HepG2 (cell line): ENCODE measurements around the gene ELAVL3. TPM values are rescaled to one million over a fixed set of nuclear protein-coding genes. Genes with fewer than 3 reads are reported as not detected.

Experiments
- CSRNP2 ChIP-seq: sonication (generic); formaldehyde crosslinking; conservative IDR thresholded peaks from 2 replicates; pipeline ENCODE4 v1.8.0; 2022; ENCODE audit warnings: low read depth, missing genetic modification reagents
- FOSL1 ChIP-seq: sonication (generic); formaldehyde crosslinking; IDR thresholded peaks from 2 replicates; pipeline ENCODE4 v1.9.0; 2021; ENCODE audit warnings: missing genetic modification reagents, borderline replicate concordance
- SRY ChIP-seq: sonication (generic); formaldehyde crosslinking; IDR thresholded peaks from 2 replicates; pipeline ENCODE4 v1.8.0; 2022; ENCODE audit warnings: mild to moderate bottlenecking, missing genetic modification reagents
- TSC22D2 ChIP-seq: sonication (generic); formaldehyde crosslinking; IDR thresholded peaks from 2 replicates; pipeline ENCODE4 v1.5.1; 2020; ENCODE audit warnings: missing genetic modification reagents, mild to moderate bottlenecking, borderline replicate concordance
- XRCC5 ChIP-seq: fragments of 200-400 bp; formaldehyde crosslinking; optimal IDR thresholded peaks from 2 replicates; pipeline ENCODE3; 2017; ENCODE audit warnings: mild to moderate bottlenecking, low read length
- ZBTB49 ChIP-seq: sonication (generic); formaldehyde crosslinking; IDR thresholded peaks from 2 replicates; pipeline ENCODE4 v1.4.0; 2020; ENCODE audit warnings: missing genetic modification reagents, borderline replicate concordance
- ZBTB7A ChIP-seq: sonication (generic); formaldehyde crosslinking; IDR thresholded peaks from 2 replicates; pipeline ENCODE4 v1.8.0; 2022; ENCODE audit warnings: mild to moderate bottlenecking, missing genetic modification reagents
- ZNF333 ChIP-seq: sonication (generic); formaldehyde crosslinking; IDR thresholded peaks from 2 replicates; pipeline ENCODE4 v1.4.0; 2020; ENCODE audit warnings: mild to moderate bottlenecking, missing genetic modification reagents, borderline replicate concordance
- ZNF451 ChIP-seq: sonication (generic); formaldehyde crosslinking; IDR thresholded peaks from 2 replicates; pipeline ENCODE4 v1.5.0; 2020; ENCODE audit warnings: mild to moderate bottlenecking, missing genetic modification reagents
- polyA plus RNA-seq, 8 experiments: library from polyadenylated mRNA; depleted of rRNA in 3 of 8; stranded (reverse) in 7 of 8; unstranded in 1 of 8; fragments of >200 nt; fragmentation: Illumina TruSeq in 4 of 8; extraction: Trizol in 4 of 8; gene quantifications; 2 replicates each; pipeline versions ENCODE4 v1.2.1 to v1.2.3, GENCODE V29; 2011 to 2016; ENCODE audit warnings: low read depth in 4 of 8, missing spikeins in 1 of 8, mixed read lengths in 1 of 8; ENCODE audit not compliant: insufficient read depth in 1 of 8
- total RNA-seq, 5 experiments: library from RNA; depleted of rRNA; stranded (reverse); fragments of >200 nt; fragmentation: Illumina TruSeq; extraction: Trizol; gene quantifications; 2 replicates each; pipeline ENCODE4 v1.2.3, GENCODE V29; 2016; ENCODE audit warnings: low read depth in 1 of 5
- TF ChIP-seq, protein P1 (sequence below): sonication (generic); formaldehyde crosslinking; IDR thresholded peaks from 2 replicates; pipeline ENCODE4 v1.4.0; 2020; ENCODE audit warnings: missing genetic modification reagents
- TF ChIP-seq, protein P2 (sequence below): sonication (generic); formaldehyde crosslinking; IDR thresholded peaks from 2 replicates; pipeline ENCODE4 v1.4.0; 2020; ENCODE audit warnings: mild to moderate bottlenecking, missing genetic modification reagents
- TF ChIP-seq, protein P3 (sequence below): sonication (generic); formaldehyde crosslinking; IDR thresholded peaks from 2 replicates; pipeline ENCODE4 v1.9.0; 2021; ENCODE audit warnings: mild to moderate bottlenecking, missing genetic modification reagents

Gene ELAVL3
- total and polyA plus RNA-seq, 2 of the 13 experiments (the other 11 are each of a cell fraction or from before 2014, with no cell fraction given): 0.03 TPM; not detected in 1

DNA sequence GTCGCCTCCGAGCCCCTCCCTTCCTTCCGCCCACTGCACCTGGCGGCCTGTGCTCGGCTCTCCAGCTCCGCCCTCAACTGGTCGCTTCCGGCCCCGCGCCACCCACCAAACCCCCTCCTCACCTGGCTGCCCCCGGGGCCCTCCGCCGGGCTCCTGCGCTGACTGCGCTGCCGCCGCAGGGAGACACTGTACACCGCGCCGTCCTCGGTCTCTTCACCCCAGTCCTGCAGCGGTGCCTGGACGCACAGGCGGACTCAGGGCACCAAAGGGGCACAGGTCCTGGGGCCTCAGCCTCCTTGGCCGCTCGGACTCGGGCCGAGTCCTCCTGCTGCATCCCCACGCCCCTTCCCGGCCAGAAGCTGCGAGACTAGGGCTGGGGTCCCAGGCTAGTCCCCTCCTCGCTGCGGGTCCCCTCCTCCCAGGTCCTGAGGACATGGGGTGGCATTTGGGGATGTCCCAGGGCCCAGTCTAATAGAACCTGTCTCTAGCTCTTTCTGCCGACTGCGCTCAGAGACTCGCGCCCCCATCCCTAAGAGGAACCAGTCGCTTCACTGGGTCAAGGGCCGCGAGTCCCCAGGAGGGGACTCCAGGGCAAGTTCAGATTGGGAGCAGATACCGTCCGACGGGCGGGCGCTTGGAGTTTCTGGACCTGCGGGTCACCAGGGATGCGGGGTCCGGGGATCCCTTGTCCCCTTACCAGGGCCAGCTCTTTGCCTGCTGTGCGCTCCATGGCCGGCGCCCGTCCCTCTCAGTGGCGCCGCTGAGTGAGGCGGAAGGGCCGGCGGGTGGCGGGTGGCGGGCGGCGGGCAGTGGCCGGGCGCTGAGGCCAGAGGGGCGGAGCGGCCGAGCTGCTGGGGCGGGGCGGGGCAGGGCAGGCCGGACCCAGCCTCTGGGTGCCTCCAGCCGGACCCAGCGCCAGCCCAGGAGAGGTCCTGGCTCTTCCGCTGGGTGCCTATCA, 62.0 kb downstream of the ELAVL3 start, which contains the start of gene RGL3 (continued):
- TF ChIP-seq, protein P1, sequence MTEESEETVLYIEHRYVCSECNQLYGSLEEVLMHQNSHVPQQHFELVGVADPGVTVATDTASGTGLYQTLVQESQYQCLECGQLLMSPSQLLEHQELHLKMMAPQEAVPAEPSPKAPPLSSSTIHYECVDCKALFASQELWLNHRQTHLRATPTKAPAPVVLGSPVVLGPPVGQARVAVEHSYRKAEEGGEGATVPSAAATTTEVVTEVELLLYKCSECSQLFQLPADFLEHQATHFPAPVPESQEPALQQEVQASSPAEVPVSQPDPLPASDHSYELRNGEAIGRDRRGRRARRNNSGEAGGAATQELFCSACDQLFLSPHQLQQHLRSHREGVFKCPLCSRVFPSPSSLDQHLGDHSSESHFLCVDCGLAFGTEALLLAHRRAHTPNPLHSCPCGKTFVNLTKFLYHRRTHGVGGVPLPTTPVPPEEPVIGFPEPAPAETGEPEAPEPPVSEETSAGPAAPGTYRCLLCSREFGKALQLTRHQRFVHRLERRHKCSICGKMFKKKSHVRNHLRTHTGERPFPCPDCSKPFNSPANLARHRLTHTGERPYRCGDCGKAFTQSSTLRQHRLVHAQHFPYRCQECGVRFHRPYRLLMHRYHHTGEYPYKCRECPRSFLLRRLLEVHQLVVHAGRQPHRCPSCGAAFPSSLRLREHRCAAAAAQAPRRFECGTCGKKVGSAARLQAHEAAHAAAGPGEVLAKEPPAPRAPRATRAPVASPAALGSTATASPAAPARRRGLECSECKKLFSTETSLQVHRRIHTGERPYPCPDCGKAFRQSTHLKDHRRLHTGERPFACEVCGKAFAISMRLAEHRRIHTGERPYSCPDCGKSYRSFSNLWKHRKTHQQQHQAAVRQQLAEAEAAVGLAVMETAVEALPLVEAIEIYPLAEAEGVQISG (CRISPR knock-in tag): 0 out of 2 replicates have a peak, but pooled peaks have one; percentile 3
- TF ChIP-seq CSRNP2 (no peak), FOSL1 (no peak), XRCC5 (peak; percentile 15), TSC22D2 (CRISPR knock-in tag) (no peak), ZBTB49 (CRISPR knock-in tag) (no peak), ZNF451 (CRISPR knock-in tag) (0 out of 2 replicates have a peak, but pooled peaks have one; percentile 41), ZBTB7A (CRISPR knock-in tag) (peak; percentile 90; the same call in 1 of the 2 replicates), SRY (CRISPR knock-in tag) (no peak), ZNF333 (CRISPR knock-in tag) (0 out of 2 replicates have a peak, but pooled peaks have one; percentile 32)
- TF ChIP-seq, protein P2, sequence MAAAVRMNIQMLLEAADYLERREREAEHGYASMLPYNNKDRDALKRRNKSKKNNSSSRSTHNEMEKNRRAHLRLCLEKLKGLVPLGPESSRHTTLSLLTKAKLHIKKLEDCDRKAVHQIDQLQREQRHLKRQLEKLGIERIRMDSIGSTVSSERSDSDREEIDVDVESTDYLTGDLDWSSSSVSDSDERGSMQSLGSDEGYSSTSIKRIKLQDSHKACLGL: peak; percentile 74; the same call in 1 of the 2 replicates
- TF ChIP-seq, protein P3, sequence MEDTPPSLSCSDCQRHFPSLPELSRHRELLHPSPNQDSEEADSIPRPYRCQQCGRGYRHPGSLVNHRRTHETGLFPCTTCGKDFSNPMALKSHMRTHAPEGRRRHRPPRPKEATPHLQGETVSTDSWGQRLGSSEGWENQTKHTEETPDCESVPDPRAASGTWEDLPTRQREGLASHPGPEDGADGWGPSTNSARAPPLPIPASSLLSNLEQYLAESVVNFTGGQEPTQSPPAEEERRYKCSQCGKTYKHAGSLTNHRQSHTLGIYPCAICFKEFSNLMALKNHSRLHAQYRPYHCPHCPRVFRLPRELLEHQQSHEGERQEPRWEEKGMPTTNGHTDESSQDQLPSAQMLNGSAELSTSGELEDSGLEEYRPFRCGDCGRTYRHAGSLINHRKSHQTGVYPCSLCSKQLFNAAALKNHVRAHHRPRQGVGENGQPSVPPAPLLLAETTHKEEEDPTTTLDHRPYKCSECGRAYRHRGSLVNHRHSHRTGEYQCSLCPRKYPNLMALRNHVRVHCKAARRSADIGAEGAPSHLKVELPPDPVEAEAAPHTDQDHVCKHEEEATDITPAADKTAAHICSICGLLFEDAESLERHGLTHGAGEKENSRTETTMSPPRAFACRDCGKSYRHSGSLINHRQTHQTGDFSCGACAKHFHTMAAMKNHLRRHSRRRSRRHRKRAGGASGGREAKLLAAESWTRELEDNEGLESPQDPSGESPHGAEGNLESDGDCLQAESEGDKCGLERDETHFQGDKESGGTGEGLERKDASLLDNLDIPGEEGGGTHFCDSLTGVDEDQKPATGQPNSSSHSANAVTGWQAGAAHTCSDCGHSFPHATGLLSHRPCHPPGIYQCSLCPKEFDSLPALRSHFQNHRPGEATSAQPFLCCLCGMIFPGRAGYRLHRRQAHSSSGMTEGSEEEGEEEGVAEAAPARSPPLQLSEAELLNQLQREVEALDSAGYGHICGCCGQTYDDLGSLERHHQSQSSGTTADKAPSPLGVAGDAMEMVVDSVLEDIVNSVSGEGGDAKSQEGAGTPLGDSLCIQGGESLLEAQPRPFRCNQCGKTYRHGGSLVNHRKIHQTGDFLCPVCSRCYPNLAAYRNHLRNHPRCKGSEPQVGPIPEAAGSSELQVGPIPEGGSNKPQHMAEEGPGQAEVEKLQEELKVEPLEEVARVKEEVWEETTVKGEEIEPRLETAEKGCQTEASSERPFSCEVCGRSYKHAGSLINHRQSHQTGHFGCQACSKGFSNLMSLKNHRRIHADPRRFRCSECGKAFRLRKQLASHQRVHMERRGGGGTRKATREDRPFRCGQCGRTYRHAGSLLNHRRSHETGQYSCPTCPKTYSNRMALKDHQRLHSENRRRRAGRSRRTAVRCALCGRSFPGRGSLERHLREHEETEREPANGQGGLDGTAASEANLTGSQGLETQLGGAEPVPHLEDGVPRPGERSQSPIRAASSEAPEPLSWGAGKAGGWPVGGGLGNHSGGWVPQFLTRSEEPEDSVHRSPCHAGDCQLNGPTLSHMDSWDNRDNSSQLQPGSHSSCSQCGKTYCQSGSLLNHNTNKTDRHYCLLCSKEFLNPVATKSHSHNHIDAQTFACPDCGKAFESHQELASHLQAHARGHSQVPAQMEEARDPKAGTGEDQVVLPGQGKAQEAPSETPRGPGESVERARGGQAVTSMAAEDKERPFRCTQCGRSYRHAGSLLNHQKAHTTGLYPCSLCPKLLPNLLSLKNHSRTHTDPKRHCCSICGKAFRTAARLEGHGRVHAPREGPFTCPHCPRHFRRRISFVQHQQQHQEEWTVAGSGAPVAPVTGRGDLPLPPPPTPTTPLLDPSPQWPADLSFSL: no peak
